Thyroid gland (tissue), 4 donors: ENCODE measurements around the gene KIF3A. TPM values are rescaled to one million over a fixed set of nuclear protein-coding genes. Genes with fewer than 3 reads are reported as not detected.

ENCODE experiments used
- DNase-seq, 2 donors: peaks; one replicate each; pipeline ENCODE4 v3.0.0-alpha.2; 2019
- H3K27ac ChIP-seq, 3 donors: fragments of 200-600 bp; sonication (generic); 1 replicate in 2 of 3; 2 replicates in 1 of 3; pipeline ENCODE4 v1.5.1; 2016 to 2019; ENCODE audit warnings: mild to moderate bottlenecking in 1 of 3, moderate library complexity in 1 of 3
- H3K27me3 ChIP-seq: fragments of 200-600 bp; sonication (generic); one replicate; pipeline ENCODE4 v1.5.1; 2019
- H3K36me3 ChIP-seq, 2 donors: fragments of 200-600 bp; sonication (generic); one replicate each; pipeline ENCODE4 v1.5.1; 2016 to 2019
- H3K4me1 ChIP-seq, 2 donors: fragments of 200-600 bp; sonication (generic); one replicate each; pipeline ENCODE4 v1.5.1; 2017 to 2019
- H3K4me3 ChIP-seq, 3 donors: fragments of 200-600 bp; sonication (generic); replicated peaks in 1 of 3; 1 replicate in 2 of 3; 2 replicates in 1 of 3; pipeline ENCODE4 v1.5.1; 2016; ENCODE audit warnings: mild to moderate bottlenecking in 1 of 3
- H3K9me3 ChIP-seq: fragments of 200-600 bp; sonication (generic); one replicate; pipeline ENCODE4 v1.5.1; 2017
- CTCF ChIP-seq, 6 experiments: fragments of 200-600 bp in 3 of 6; fragments of 450-650 bp in 3 of 6; sonication (generic) in 3 of 6; IDR thresholded peaks; one replicate each; pipeline ENCODE4 v1.5.1; 2016 to 2019; ENCODE audit warnings: antibody characterized with exemption in 6 of 6, mild to moderate bottlenecking in 2 of 6, inconsistent platforms in 1 of 6, moderate library complexity in 1 of 6
- POLR2A ChIP-seq, 2 donors: fragments of 450-650 bp; IDR thresholded peaks; one replicate each; pipeline ENCODE4 v1.6.1; 2017; ENCODE audit warnings: antibody characterized with exemption in 2 of 2, mild to moderate bottlenecking in 2 of 2, moderate library complexity in 1 of 2
- WGBS, 2 donors: methylation state at CpG; one replicate each; pipeline ENCODE4 v1.1.5; 2017; 5-methylcytosine and 5-hydroxymethylcytosine counted together
- intact Hi-C: fragments of 100-400 bp; cut with DNase I; formaldehyde crosslinking; loops from one replicate; pipeline ENCODE4 v1.15.1; 2023
- total RNA-seq, 4 donors: library from RNA; depleted of rRNA; stranded (reverse); fragments of >200 nt; gene quantifications; one replicate each; pipeline ENCODE4 v1.2.3, GENCODE V29; 2016

Gene KIF3A
- total RNA-seq, 4 donors from 2014 or later = 8.2 to 12.2 (median 10.5) TPM

DNA sequence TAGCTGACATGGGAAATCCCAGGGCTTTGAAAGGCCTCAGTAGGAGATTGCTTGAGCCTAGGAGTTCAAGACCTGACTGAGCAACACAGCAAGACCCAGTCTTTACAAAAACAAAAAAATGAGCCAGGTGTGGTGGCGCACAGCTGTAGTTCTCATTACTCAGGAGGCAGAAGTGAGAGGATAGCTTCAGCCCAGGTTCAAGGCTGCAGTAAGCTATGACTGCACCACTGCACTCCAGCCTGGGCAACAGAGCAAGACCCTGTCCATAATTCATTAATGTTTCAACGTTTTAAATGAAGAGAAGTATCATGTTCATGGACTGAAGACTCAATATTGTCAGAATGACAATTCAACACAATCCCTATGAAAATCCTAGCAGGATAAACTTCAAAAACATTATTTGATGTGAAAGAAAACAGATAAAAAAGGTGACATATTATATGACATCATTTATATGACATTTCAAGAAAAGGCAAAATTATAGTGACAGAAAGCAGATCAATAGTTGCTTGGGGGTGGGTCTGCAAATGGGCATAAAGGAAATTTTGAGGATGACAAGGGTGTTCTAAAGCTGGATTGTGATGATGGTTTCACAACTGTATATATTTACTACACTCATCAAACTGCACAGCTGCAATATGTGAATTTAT, 3.7 kb downstream of the KIF3A start:
- Histone ChIP-seq H3K9me3 (no peaks in the 10 kb centered on the region), H3K36me3 (no peaks in the 10 kb centered on the region), H3K4me3 (no peak overlapping the region), H3K4me1 (peaks cover 4 to 13% of the 10 kb centered on the region in 2 donors), H3K27me3 (no peaks in the 10 kb centered on the region), H3K27ac (no peak overlapping the region)
- DNase-seq = no peak
- intact Hi-C loops = no loop called here
- 85 to 88% methylated on average over 2 of the region's 2 CpGs for whole genome bisulfite sequencing, 2 donors
- no peak for TF ChIP-seq CTCF (IDR thresholded peaks at IDR 0.05)
- no peak for TF ChIP-seq POLR2A (IDR thresholded peaks at IDR 0.05)

- no peak overlapping the region for H3K27ac ChIP-seq
- no peak for DNase-seq
- no peaks in the 10 kb centered on the region for H3K9me3 ChIP-seq
- 91 to 96% methylated on average over 10 of the region's 10 CpGs for WGBS, 2 donors
- H3K4me3 ChIP-seq = no peak overlapping the region
- TF ChIP-seq POLR2A (IDR thresholded peaks at IDR 0.05) (no peak), CTCF (IDR thresholded peaks at IDR 0.05) (no peak)
- intact Hi-C loops = no loop called here
- peaks cover 3 to 8% of the 10 kb centered on the region in 2 donors for H3K36me3 ChIP-seq
- no peaks in the 10 kb centered on the region for H3K4me1 ChIP-seq
- no peaks in the 10 kb centered on the region for H3K27me3 ChIP-seq
These were observed 7.5 kb downstream of the KIF3A start for GRCh38 chr5:132729896-132730295.

- no peak overlapping the region for H3K27ac ChIP-seq
- no peak for DNase-seq
- intact Hi-C loops = no loop called here
- 97 to 99% methylated on average over 2 of the region's 2 CpGs for WGBS, 2 donors
- H3K4me1 ChIP-seq = no peaks in the 10 kb centered on the region
- H3K36me3 ChIP-seq = peaks cover 3 to 8% of the 10 kb centered on the region in 2 donors
- TF ChIP-seq POLR2A (IDR thresholded peaks at IDR 0.05) (no peak), CTCF (IDR thresholded peaks at IDR 0.05) (no peak)
- no peaks in the 10 kb centered on the region for H3K27me3 ChIP-seq
- no peaks in the 10 kb centered on the region for H3K9me3 ChIP-seq
- no peak overlapping the region for H3K4me3 ChIP-seq
These were observed 11.6 kb downstream of the KIF3A start for GRCh38 chr5:132725745-132726144.

DNA sequence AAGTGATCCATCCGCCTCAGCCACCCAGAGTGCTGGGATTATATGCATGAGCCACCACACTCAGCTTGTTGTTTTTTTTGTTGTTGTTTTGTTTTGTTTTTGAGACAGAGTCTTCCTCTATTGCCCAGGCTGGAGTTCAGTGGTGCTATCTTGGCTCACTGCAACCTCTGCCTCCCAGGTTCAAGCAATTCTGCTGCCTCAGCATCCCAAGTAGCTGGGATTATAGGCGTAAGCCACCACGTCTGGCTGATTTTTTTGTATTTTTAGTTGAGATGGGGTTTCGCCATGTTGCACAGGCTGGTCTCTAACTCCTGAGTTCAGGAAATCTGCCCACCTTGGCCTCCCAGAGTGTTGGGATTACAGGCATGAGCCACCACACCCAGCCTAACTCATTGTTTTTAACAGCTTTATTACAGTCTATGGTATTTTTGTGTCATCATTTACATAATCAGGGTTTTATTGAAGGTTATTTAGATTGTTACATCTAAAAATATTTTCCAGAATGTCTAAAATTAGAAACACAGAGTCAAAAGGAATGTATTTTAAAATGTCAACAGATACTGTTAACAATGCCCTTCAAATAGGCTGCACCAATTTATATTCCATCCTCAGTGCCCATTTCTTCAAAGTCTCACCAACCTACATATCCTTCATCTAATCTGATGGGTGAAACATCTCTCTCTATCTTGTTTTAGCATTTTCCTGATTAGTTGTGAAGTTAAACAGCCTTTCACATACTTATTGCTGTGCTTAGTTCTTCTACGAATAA, 18.6 kb downstream of the KIF3A start:
- intact Hi-C loops = no loop called here
- H3K27ac ChIP-seq = no peak overlapping the region
- no peaks in the 10 kb centered on the region for H3K9me3 ChIP-seq
- no peak overlapping the region for H3K4me3 ChIP-seq
- TF ChIP-seq POLR2A (IDR thresholded peaks at IDR 0.05) (no peak), CTCF (IDR thresholded peaks at IDR 0.05) (no peak)
- no peaks in the 10 kb centered on the region for H3K4me1 ChIP-seq
- H3K36me3 ChIP-seq = no peaks in the 10 kb centered on the region
- WGBS, 2 donors = 94 to 96% methylated on average over 5 of the region's 5 CpGs
- H3K27me3 ChIP-seq = no peaks in the 10 kb centered on the region
- no peak for DNase-seq
